ENCODE results near the gene RPL38.
"Not testable (repeated sequence)": the region's sequence is repeated elsewhere in the genome, so short reads cannot be mapped to it uniquely, and the experiment has no call there.

RPL38 gene

DNA sequence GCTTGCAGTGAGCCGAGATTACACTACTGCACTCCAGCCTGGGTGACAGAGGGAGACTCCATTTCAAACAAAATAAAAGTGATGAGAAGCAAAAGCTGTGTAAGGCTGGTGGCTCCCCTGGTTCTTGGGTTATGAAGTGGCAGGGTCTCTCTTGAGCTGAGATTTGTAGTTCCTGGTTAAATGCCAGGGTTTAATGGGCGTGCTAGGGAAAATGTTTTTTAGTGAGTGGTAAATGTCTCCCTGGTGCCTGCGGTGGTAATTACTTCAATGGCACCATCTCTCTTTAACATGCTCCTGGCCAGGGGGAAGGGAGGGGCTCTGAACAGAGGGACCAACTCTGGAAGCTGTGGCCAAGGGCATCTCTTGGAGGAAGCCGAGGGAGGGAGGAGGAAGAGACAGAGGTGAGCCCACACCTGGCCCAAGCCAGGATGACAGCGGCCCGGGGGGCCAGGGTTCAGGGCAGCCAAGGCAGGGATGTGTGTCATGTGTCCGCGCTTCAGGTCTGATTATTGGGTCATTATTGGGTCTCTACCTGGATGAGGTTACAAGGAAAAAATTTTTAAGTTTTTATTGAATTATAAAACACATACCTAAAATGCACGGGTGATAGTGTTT, 17.8 kb upstream of the RPL38 start:
- no peak for DNase-seq (ENCODE audit: low read depth)

DNA sequence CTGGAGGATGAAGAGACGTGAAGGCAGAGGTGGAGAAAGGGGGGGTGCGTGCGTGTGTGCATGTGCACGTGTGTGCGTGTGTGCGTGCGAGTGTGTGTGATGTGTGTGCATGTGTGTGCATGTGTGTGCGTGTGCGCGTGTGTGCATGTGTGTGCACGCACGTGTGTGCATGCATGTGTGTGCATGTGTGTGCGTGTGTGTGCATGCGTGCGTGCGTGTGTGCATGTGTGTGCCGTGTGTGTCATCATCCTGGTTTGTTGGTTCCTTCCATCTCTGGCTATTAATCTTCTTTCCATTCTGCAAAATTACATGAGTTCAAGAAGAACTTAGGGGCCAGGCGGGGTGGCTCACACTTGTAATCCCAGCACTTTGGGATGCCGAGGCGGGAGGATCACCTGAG, 17.0 kb upstream of the RPL38 start:
- no peak for DNase-seq (ENCODE audit: low read depth)

DNA sequence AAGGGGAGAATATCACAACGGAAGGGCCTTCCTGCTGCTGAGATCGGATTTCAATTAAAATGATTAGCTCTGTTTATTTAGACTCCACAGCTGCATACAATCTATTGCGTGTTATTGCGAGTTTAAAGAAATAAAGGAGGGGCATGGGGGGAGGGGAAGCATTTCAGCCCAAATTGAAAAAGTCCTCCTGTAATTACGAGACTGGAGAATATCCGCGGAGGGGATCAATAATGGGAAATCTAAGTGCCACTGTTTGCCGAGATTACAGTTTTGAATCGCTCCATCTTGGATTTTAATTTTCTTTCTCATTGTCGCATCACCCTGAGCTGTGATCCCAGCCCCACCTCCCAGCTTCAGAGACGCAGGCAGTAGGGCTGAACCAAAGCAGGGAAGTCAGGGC, 15.7 kb upstream of the RPL38 start:
- DNase-seq (ENCODE audit: low read depth), result no peak

DNA sequence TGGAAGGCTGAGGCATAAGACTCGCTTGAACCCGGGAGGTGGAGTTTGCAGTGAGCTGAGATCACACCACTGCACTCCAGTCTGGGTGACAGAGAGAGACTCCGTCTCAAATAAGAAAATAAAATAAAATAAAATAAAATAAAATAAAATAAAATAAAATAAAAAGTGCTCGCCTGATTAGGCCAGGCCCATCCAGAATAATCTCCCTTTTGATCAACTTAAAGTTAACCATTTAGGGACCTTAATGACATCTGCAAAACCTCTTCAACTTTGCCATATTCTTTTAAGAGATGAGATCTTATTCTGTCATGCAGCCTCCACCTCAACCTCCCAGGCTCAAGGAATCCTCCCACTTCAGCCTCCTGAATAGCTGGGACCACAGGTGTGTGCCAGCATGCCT, 14.8 kb upstream of the RPL38 start:
- not testable (repeated sequence) for DNase-seq (ENCODE audit: low read depth)

DNA sequence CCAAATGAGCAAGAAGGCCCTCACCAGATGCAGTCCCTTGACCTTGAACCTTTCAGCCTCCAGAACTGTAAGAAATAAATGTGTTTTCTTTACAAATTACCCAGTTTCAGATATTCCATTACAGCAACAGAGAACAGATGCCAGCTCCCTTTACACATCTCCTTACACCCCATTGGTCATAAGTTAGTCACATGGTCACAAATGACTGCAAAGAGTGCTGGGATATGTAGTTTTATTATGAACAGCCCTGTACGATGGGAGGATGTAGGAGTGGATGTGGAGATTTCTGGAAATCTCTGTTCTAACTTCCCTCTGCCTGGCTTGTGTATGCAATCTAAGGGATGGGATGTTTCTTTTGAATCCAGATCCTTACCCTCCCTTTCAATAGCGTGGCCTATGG, 13.3 kb upstream of the RPL38 start:
- peak; percentile 66 for DNase-seq (ENCODE audit: low read depth)

DNA sequence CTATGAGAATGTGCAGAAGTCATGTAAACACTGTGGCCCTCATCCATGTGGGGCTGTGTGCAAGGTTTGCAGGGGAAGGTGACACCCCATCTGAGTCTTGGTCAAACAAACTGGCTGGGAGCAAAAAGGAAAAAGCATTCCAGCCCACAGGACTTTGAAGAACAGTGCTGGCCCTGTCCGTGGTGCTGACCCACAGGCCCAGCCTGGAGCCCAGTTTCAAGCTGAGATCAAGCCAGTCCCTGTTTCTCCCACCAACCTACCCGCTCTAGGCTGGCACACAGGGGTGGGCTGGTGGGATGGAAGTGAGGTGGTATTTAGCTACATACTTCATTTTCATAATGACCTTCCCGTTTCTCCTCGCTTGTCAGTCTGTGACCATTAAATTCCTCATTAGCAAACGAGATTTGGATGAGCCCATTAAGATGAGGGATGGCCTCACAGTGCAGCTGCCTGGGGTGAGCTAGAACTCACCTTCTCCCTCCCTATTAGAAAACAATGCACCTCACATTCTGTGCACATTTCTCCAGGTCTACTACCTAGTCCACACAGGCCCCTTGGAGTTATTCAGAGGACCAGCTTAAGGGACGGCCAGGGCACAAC, 12.6 kb upstream of the RPL38 start:
- peak; percentile 27 for DNase-seq (ENCODE audit: low read depth)

DNA sequence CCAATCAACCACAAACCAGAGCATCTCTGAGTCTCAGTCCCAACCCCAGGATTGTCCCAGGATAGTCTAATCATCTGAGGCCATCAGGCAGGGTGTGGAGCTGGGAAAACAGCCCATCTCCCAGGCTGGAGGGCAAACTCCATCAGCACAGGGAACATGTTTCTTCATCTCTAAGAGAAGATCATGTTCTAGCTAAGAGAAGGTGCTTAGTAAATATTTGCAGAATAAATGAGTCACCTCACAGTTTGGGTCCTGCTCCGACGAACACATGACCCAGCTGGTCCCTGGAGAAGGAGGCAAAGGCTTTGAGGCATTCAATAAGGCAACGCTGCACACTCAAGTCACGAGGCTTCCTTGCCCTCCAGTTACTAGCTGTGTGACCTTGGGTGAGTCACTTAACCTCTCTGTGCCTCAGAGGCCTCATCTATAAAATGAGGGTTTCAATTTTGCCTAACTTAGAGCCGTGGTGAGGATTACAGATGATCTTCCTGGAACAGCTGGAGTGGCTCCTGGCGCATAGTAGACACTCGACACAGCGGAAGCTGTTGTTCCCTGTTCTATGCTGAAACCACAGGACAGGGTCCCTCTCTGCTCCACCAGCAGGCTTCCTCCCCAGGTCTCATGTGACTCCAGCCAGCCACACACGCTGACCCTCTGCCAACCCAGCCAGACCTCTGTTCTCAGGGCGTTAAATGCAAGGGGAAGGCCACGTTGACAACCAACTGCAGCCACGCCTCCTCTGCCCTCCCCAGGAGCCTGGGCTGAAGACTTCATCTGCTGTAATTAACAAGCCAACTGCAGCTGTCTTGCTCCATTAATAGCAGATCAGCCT, 10.3 kb upstream of the RPL38 start:
- no peak for DNase-seq (ENCODE audit: low read depth)

DNA sequence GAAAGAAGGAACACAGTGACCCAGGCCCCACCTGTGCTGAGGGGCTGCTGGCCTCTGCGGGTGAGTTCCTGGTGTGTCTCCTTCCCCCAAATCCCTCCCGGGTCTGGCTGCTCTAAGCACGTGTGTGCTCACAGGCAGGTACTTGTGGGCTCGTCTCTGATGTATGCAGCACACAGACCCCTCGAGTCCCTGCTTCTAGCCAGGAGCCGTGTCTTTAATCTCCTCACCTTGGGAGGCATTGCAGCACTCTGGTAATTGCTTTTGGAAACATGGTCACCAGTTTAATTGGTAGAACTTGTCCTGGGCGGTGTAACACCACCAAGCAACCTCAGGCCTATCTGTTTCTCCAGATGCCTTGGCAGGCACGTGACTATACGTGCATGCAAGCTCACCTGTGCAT, 8.8 kb upstream of the RPL38 start:
- DNase-seq (ENCODE audit: low read depth), result no peak

DNA sequence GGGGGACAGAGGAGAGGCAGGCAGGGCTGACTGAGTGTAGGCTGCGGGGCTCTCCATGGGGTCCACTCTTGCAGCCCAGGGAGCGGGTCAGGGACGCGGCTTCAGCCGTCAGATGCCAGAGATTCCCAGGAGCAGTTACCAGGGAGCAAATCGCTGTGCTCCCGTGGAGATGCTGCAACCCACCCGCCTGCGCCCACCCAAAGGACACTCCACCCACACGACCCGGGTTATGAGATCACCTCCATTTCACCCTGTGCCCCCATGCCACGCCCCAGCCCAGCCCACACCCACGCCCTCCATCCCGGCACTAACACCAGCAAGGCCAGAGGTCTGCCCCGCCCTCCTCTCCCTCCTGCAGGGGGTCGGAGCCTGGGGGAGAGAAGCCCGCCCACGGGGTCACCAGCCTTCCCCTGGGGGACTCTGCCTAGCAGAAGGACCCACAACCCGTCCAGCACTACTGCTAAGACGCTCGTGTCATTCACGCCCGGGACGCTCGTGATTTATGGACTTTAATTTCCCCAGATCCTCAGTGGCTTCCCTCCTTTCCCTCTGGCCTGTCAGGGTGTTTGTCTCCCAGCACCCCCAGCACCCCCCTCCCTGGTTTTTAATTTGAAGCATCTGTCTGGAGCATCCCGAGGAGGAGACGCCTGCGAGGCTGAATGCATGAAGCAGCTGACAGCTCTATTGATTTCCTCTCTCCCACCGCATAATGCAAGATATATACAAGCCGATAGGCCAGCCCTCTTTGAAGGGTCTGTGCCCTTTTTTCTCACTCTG, 6.7 kb upstream of the RPL38 start:
- DNase-seq (ENCODE audit: low read depth), result no peak

DNA sequence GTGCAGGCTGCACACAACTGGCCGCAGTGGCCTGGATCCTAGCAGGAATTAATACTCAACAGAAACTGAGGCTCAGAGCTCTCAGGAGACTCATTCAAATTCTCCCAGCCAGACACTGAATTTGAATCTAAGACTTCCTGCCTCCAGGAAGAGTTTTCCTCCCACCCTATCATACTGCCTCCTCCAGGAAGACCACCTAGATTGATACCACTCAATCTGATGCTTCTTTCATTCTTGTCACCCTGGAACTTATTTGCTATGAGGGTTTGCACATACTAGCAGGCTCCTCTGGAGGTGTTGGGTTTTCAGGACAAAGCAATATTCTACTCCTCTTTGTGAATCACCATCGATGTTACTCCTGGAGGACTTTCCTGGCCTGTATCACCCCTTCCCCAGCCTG, 5.7 kb upstream of the RPL38 start:
- DNase-seq (ENCODE audit: low read depth), result no peak

DNA sequence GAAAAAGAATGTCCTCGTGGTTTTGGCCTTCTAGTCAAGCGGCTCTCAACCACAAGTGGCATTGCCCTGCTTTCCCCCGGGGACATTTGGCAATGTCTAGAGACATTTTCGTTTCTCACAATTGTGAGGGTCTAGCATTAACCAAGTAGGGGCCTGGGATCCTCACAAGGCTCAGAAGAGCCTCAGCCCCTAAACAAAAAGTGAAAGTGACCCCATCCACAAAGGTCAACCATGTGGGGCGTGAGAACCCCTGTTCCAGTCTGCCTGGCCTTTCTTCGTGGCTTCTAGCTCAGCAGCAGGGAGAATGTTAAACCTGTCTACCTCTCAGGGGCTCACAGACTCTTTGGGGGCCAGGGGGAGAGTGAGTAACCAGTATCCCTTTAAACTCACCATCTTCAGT, 4.8 kb upstream of the RPL38 start:
- DNase-seq (ENCODE audit: low read depth), result no peak

DNA sequence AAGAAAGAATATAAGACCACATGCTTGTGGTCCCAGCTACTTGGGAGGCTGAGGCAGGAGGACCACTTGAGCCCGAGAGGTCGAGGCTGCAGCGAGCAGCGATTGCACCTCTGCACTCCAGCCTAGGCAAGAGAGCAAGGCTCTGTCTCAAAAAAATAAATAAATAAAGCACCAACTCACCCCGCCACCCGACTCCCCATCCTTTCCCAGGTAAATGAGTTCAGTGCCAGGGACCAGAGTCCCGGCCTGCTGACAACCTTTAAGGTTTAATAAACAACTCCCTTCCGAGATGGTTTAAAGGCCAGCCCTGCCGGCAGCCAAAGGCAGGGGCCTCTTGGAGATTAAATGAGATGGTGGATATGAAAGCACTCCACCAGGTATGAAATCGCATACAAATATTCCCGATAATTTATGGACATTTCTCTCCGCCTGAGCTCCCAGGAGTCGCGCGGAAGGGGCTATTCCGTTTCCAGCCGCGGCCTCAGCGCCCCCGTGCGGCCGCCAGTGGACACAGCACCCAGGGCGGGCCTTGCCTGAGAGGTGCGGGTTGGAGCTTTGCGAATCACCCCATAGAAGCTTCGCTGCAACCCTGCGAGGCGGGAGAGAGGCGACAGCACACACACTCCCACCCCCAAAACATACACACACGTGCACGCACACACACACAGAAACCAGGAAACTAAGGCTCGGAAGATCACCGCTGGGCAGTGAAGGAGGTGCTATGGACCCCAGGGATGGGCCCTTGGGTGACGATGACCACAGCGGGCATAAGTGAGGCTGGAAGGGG, 4.0 kb upstream of the RPL38 start:
- DNase-seq (ENCODE audit: low read depth), result peak; percentile 25

DNA sequence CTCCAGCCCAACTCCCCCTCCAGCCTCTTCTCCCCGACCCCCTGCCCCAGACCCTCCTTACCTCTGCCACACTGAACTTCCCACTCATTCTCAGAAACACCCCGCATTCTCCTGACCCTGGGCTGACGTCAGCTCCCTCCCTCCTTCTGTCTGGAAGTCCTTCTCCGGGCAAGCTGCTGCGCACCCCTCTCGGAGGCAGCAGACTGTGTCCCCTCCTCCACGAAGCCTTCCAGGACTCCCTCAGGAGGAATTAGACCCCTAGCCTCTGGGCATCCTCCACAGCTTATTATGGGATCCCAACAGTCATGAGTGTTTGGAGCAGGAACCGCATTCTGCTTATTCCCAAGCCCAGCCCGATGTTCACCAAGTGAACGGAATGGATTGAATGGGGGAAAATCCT, 3.4 kb upstream of the RPL38 start:
- DNase-seq (ENCODE audit: low read depth), result no peak

DNA sequence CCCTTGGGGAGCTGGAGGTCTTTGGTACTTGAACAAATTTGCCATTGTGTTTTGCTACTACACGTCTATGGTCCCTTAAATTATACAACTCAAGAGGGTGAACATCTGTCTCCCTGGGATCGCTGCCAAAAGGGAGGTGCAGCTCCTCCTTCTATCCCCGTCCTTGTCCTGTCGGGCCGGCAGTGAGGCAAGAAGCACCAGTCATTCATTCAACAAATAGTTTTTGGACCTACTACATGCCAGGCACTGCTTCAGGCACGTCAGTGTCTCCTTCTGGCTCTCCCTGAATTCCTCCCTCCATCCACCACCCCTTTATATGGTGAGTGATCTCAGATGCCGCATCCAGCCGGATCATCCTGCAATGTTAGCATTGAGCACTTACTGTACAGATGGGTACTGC, 2.2 kb upstream of the RPL38 start:
- no peak for DNase-seq (ENCODE audit: low read depth)

DNA sequence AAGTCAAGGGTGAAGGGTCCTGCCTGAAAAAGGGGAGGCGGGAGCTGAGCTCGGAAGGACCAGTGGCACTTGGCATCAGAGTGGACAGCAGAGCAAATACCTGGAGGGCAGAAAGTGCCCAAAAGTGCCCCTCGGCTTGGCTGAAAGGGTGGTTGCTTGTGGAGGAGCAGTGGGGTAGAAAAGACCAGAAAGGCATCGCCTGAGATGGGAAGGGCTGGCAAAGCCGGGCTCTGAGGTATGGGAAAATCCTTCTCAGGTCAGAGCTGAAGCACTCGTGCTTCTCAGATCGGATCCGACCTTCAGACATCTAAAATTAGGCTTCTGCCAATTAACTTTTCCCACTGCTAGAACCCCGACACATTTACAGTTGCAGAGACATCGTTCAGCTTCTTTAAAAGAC, 1.5 kb upstream of the RPL38 start:
- no peak for DNase-seq (ENCODE audit: low read depth)

DNA sequence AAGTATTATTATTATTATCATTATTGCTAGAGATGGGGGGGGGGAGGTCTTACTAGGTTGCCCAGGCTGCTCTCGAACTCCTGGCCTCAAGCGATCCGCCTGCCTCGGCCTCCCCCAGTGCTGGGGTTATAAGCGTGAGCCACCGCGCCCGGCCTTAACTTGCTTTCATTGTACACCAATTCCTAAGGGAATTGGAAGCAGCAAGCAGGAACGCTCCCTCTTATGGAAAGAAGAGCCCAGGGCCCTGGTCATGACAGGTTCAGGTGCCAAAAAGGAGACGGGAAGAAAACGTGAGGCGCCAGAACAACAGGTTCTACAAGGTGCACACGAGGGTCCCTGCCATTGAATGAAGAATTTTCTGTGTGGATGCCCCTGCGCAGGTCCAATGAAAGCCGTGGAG, 540 bp upstream of the RPL38 start:
- no peak for DNase-seq (ENCODE audit: low read depth)

DNA sequence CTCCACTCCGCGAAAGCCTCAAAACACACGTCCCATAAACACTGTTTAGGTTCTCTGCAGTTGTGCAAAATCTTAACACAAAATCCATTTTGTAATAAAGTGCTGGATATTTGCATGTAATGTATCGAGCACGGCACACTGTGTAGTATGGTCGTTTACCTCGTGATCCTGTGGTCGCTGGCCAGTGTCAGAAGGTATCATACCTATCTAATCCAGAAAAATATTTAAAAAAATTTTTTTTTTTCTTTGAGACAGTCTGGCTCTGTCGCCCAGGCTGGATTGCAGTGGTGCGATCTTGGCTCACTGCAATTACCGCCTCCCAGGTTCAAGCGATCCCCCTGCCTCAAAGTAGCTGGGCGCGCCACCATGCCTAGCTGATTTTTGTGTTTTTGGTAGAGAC, 996 bp downstream of the RPL38 start:
- no peak for DNase-seq (ENCODE audit: low read depth)

DNA sequence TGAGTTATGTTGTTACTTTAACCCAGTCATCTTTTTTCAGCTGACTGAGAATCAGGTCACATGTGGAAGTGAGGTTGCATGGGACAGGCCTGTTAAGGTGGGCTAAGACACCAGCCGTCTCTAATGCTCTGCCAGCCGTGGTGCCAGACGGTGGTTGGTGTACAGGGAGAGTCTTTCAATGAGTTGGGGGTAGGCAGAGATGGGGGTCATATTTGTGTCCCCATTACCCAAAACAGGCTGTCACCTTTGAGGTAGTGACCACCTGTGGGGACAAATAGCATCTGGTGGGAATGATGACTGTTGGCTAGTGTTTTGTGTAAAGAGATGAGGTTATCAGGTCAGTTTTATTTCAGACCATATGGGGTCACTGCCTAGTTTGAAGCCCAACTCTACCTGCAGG, 1.8 kb downstream of the RPL38 start:
- DNase-seq (ENCODE audit: low read depth), result no peak

DNA sequence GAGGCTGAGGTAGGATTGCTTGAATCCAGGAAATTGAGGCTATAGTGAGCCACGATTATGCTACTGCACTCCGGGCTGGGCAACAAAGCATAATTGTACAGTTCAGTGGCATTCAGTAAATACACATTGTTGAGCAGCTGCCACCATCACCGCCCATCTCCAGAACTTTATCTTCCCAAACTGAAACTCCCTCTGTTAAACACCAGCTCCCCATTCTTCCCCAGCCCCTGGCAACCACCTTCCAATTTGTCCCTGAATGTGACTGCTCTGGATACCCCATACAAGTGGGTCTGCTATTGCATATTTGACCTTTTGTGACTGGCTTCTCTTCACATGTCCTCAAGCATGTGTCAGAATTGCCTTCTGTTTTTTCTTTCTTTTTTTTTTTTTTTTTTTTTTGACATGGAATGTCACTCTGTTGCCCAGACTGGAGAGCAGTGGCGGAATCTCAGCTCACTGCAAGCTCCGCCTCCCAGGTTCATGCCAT, 2.9 kb downstream of the RPL38 start:
- no peak for DNase-seq (ENCODE audit: low read depth)

DNA sequence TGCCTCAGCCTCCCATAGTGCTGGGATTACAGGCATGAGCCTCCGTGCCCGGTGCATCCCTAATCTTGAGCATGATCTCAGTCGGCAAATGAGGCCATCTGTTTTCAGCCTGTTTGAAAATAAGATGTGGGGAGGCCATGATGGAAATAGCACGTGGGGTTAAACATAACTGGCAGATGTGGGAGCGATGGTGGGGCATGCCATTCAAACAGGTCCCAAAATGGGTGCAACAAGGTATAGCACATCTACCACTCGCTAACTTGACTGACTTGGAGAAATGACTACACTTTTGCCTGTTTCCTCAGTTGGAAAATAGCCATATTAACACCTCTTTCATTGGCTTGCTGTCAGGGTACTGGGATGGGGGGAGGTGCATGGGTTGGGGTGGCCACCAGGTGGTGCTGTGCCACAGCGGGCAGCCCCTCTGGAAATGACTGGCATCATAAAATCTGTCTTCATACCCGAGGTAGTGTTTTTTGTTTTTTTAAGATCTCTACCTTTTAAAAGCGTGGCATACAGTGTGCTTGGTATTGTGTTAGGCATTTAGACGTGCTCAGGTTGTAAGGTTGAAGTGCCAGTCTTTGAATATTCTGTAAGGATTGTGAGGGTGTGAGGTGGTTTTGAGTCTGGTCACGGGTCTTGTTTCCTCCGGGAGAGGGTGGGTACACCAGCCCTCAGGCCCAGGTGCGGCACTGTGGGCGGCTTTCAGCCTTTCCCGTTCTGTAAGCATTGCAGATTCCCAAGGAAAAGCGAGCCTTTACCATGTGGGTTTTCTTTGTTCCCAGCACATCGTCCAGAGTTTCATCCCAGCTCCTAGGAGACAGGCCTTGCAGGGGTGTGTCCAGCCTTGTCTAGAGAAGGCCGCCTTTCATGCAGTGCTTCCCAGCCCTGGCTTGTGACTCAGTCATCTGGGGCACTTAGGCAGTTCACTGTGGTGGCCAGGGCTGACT, 7.0 kb downstream of the RPL38 start:
- peak; percentile 60 for DNase-seq (ENCODE audit: low read depth)
